Stimulated activated CD4-positive, alpha-beta T cell treated with anti-CD3 and anti-CD28 coated beads, Interleukin-2, amount 100 ng/mL, for 24 hours (primary cell): ENCODE data around the gene MRAP2.
"Not testable (repeated sequence)": the region's sequence is repeated elsewhere in the genome, so short reads cannot be mapped to it uniquely, and the experiment has no call there.

Experiments
- DNase-seq, 2 donors: peaks; one replicate each; pipeline ENCODE4 v3.0.0-alpha.2; 2020

MRAP2 gene

DNA sequence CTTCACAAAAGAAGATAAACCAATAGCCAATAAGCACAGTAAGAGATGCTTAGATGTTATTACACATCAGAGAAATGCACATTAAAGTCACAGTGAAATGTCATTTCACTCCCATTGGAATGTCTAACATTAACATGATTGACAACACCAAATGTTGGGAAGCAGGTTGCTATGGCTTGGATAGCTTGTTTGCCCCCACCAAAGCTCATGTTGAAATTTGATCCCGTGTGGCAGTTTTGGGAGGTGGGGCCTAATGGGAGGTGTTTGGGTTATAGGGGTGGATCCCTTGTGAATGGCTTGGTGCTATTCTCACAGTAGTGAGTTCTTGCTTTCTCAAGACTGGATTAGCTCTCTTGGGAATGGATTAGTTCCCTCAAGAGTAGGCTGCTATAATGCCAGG lies 44.8 kb downstream of the MRAP2 start:
- DNase-seq, result no peak

DNA sequence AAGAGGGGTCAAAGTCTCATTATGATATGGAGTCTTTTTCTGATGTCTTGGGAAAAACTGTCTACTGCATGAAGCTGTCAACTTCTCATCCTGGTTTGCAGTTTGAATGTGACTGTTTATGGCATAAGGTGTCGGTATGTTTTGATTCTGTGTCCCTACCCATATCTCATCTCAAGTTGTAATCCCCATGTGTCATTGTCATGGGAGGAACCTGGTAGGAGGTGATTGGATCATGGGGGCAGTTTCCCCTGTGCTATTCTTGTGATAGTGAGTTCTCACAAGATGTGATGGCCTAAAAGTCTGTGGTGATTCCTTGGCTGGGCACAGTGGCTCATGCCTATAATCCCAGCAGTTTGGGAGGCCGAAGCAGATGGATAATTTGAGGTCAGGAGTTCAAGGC lies 47.6 kb downstream of the MRAP2 start:
- no peak for DNase-seq

DNA sequence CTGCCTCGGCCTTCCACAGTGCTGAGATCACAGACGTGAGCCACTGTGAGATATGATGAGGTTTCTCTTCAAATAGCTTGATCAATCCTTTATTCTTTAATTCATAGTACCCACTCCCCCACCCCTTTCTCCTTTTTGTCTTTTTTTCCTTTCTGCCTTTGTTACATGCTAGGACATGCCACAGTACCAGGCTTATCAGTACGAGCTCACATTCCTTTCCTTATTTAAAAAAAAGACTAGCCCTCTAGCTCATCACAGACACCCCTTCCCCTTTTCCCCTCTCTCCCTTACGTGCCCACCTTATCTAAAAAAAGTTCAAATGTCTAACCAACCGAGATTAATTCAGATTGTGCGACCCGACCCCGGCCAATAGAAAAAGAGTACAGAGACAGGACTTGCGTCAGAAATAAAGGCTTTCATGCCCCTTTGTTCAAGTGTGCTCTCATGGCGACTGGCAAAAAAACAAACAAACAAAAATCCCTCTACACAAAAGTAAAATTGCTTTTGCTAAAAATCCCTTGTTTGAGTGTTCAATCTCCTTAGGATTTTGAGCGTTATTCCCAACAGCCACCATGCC lies 49.2 kb downstream of the MRAP2 start:
- no peak for DNase-seq

DNA sequence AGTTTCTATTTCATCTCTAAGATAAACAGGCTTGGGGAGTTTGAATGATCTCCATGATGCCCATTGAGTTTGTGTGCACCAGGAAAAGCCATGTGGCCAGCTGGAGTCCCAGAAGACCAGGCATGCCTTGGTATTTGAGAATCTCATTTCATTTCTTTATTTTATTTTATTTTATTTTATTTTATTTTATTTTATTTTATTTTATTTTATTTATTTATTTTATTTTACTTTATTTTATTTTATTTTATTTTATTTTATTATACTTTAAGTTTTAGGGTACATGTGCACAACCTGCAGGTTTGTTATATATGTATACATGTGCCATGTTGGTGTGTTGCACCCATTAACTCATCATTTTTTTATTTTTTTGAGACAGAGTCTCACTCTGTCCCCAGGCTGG lies 51.1 kb downstream of the MRAP2 start:
- DNase-seq, result not testable (repeated sequence)

DNA sequence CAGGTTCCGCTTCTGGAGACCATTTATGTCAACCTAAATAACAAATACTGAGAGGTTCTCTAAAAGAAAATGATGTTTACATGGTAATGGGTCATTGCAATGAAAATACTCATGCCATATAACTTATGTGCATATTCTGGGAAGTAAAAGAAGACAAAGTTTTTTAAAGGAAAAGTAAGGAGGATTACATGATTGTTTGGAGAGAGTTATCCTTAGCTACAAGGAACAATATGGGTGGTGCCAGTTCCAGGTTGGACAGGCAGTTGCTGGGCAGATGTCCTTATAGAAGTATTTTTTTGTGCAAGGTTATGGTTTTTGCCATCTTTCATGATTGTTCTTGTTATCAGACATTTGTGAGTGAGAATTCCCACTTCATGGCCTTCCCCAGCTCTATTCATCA lies 52.5 kb downstream of the MRAP2 start:
- no peak for DNase-seq

DNA sequence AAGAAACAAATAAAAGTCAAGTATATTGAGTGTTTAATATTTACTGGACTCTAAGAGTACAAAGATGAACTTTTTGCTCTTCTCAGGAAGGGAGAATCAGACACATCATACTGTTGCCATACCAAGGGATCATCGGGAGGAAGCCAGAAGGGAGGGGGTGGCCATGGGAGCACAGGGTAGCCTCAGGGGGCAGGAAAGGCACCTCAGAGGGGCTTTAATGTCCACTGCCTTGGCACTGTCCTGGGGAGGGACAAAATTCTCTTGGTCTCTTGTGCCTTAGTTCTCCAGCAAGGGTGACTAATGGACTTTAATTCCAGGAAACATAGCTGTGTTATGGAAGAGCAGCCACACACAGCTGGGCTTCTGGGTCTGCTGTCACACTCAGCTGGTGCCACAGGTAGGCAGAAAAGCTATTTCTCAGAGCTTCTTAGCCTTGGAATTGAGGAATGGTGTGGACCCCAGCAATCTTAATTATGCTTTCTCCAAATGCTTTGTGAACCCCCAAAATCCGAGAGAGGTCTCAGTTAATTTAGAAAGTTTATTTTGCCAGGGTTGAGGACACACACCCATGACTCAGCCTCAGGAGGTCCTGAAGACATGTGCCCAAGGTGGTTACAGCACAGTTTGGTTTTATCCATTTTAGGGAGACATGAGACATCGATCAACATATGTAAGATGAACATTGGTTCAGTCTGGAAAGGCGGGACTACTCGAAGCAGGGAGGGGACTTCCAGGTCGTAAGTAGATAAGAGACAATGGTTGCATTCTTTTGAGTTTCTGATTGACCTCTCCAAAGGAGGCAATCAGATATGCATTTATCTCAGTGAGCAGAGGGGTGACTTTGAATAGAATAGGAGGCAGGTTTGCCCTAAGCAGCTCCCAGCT lies 53.2 kb downstream of the MRAP2 start:
- DNase-seq, result no peak

DNA sequence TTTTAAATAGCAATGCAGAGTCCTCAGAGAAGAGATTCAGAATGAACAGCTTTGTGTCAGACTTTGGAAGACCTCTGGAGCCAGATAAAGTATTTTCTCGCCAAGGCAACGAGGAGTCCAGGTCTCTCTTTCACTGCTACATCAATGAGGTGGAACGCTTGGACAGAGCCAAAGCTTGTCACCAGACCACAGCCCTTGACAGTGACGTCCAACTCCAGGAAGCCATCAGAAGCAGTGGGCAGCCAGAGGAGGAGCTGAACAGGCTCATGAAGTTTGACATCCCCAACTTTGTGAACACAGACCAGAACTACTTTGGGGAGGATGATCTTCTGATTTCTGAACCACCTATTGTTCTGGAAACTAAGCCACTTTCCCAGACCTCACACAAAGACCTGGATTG lies 55.5 kb downstream of the MRAP2 start:
- DNase-seq, result no peak

DNA sequence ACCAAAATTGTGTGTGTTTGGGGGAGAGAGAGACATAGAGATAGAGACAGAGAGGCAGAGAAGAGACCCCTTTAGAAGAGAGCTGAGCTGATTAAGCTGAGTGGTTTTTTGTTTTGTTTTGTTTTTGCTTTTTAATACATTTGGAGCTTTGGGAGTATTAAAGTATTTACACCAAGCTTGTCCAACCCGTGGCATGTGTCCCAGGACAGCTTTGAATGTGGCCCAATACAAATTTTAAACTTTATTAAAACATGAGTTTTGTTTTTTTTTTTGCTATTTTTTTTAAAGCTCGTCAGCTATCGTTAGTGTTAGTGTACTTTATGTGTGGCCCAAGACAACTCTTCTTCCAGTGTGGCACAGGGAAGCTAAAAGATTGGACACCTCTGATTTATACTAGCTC lies 56.0 kb downstream of the MRAP2 start:
- DNase-seq, result no peak

DNA sequence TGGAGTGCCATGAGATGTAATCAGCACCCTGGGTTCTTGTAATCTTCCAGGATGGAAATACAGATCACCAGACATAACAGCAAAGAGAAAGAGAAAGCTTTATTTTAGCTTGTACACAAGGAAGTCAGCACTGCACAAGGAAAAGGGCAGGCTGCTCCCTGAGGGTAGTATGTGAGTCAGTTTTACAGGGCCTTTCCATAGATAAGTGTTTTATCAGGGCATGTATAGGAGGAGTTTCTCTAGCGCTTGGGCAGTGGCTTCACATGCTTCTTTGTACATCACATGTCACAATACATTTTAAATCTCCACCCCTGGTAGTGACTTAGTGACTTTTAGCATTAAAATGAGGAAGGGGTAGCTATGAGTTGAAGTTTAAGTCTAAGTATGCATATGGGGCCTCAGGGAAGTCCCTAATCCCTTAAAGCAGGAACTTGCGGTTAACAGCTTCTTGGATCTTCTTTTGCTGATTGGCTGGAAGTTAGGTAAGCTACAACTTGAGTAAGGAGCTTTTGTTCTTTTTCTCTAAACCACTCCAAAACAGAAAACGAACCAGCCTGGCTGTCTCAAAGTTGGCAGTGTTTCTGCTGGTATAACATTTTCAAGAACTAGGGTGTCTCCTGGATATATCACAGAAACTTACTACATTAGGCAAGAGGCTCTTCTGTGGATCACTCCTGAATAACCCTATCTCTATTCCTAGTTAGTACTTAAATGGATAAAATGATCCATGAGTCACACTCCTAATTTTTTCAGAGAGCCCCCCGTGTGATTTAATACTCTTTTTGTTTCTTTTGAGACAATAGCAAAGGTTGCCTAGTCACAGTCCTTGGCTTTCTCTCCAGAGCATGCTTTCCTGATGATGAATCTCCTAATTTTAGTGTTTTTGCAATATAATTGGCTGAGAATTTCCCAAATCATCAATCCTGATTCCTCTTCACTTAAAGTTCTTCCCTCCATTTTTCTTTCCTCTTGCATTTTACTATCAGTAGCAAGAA lies 60.2 kb downstream of the MRAP2 start:
- no peak for DNase-seq

DNA sequence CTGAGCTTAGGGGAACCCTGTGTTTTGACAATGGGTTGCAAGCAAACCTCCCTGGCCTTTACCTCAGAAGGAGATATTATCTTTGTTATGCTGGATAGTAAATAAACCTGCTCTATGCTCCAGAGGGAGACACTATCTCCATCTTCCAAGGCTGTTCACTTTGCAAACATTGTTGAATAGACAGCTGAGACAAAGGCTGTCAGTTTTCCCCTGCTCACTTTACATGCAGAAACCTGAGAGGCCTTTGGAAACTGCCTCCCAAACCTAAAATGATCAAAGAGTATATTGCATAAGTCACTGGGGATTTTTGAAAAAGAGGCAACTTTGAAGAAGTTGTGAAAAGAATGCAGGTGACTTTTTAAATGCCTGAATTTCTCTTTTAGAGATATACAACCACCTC lies 61.6 kb downstream of the MRAP2 start:
- DNase-seq, result no peak

DNA sequence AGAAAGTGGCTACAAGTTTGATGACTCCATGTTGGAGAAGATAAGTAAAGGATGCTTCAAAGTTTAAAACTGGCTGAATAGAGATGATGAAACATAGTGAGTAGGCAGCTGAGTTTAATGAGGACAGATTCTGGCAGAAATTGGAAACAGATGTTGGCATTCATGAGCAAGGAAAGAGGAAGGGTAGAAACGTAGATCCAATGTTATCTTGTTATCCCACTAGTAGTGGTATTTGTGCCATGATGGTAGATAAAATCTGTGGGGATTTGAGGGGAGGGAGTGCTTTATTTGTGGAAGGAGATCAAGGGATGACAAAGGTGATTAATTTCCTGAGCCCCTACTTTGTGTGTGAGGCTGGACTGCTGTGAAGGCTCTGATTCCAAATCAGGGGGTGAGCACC lies 69.5 kb downstream of the MRAP2 start:
- DNase-seq, result no peak

DNA sequence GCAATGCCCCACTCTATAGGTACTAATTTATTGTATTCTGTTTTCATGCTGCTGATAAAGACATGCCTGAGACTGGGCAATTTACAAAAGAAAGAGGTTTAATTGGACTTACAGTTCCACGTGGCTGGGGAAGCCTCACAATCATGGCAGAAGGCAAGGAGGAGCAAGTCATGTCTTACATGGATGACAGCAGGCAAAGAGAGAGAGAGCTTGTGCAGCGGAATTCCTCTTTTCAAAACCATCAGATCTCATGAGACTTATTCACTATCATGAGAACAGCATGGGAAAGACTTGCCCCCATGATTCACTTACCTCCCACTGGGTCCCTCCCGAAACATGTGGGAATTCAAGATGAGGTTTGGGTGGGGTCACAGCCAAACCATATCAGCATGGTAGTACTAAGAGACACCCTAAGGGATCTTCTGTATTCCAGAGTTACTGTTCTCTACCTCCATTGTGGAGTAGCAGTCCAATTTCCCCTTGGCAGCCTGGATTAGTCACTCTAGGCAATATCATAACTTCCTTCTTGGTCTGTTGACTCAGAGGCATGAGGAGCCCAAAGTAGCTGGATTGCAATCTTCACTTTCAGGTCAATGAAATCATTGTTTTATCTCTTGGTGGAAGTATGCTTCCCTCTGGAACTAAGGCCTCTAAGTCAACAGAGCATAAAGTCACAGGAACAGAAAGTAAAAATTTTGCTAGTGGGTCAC lies 71.8 kb downstream of the MRAP2 start:
- DNase-seq, result not testable (repeated sequence)

DNA sequence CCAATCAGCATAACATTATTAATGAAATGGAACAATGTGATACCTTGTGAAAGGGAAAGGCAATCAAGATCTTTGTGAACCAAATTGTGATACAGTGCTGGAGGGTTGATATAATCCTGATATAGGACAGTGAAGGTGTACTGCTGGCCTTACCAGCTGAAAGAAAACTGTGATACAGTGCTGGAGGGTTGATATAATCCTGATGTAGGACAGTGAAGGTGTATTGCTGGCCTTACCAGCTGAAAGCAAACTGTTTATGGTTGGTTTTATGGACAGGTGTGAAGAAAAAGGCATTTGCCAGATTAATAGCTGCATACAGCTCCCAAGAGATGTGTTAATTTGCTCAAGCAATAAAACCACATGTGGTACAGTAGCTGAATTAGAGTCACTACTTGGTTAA lies 73.9 kb downstream of the MRAP2 start:
- DNase-seq, result no peak

DNA sequence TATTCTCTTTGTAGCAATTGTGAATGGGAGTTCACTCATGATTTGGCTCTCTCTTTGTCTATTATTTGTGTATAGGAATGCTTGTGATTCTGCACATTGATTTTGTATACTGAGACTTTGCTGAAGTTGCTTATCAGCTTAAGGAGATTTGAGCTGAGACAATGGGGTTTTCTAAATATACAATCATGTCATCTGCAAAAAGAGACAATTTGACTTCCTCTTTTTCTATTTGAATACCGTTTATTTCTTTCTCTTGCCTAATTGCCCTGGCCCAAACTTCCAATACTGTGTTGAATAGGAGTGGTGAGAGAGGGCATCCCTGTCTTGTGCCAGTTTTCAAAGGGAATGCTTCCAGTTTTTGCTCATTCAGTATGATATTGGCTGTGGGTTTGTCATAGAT lies 77.8 kb downstream of the MRAP2 start:
- not testable (repeated sequence) for DNase-seq

DNA sequence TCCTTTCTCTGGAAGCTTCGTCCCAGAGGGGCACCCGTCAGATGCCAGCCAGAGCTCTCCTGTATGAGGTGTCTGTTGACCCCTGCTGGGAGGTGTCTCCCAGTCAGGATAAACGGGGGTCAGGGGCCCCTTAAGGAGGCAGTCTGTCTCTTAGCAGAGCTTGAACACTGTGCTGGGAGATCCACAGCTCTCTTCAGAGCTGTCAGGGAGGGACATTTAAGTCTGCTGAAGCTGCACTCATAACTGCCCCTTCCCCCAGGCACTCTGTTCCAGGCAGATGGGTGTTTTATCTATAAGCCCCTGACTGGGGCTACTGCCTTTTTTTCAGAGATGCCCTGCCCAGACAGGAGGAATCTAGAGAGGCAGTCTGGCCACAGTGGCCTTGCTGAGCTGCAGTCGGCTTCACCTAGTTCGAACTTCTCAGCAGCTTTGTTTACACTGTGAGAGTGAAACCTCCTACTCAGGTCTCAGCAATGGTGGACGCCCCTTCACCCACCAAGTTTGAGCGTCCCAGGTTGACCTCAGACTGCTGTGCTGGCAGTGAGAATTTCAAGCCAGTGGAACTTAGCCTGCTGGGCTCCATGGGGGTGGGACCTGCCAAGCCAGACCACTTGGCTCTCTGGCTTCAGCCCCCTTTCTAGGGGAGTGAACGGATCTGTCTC lies 81.5 kb downstream of the MRAP2 start:
- not testable (repeated sequence) for DNase-seq

DNA sequence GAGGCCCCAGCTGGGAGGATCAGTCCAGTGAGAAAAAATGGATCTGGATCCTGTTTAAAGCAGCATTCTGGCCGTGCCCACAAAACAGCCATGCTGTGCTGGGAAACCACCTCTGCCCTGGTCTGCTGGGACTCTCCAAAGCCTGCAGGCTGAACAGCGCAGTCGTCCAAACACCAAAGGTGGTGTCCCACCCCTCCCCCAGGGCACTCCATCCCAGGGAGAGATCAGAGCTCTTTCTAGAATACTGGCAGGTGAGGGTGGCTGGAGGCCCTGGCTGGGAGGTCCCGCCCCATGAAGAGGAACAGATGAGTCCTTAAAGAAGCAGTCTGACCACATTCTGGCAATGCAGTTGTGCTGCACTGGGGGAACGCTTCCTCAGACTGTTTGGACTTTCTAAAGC lies 84.6 kb downstream of the MRAP2 start:
- DNase-seq, result no peak

DNA sequence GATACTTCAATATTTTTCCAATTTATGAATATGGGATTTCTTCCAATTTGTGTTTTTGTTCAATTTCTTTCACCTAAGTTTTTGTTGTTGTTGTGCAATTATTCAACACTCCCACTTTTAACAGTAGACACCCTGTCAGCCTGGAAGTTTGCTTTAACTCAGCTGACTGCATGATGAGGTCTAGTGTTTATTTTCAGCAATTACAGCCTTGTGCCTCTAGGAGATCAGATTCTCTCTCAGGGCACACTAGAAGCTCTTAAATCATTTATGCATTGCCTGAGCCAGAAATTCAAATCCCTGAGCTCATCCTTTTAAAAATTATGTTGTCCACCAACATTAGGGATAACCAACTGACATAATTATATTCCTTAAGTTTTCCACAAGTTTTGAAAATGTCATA lies 85.7 kb downstream of the MRAP2 start:
- no peak for DNase-seq

DNA sequence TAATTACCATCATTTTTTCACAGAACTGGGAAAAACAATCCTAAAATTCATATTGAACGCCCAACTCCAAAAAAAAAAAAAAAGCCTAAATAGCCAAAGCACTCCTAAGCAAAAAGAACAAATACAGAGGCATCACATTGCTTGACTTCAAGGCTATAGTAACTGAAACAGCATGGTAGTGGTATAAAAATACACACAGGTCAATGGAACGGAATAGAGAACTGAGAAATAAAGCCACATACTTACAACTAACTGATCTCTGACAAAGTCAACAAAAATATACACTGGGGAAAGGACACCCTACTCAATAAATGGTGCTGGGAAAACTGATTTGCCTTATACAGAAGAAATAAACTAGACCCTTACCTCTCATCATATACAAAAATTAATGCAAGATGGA lies 89.6 kb downstream of the MRAP2 start:
- DNase-seq, result no peak

DNA sequence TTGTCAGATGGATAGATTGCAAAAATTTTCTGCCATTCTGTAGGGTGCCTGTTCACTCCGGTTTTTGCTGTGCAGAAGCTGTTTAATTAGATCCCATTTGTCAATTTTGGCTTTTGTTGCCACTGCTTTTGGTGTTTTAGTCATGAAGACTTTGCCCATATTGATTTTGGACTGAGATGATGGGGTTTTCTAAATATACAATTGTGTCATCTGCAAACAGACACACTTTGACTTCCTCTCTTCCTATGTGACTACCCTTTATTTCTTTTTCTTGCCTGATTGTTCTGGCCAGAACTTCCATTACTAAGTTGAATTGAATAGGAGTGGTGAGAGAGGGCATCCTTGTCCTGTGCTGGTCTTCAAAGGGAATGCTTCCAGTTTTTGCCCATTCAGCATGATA lies 96.0 kb downstream of the MRAP2 start:
- DNase-seq, result not testable (repeated sequence)

DNA sequence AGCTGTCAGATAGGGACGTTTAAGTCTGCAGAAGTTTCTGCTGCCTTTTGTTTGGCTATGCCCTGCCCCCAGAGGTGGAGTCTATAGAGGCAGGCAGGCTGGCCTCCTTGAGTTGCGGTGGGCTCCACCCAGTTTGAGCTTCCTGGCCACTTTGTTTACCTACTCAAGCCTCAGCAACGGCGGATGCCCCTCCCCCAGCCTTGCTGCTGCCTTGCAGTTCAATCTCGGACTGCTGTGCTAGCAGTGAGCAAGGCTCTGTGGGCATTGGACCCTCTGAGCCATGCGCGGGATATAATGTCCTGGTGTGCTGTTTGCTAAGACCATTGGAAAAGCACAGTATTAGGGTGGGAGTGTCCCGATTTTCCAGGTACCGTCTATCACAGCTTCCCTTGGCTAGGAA lies 99.8 kb downstream of the MRAP2 start:
- not testable (repeated sequence) for DNase-seq

DNA sequence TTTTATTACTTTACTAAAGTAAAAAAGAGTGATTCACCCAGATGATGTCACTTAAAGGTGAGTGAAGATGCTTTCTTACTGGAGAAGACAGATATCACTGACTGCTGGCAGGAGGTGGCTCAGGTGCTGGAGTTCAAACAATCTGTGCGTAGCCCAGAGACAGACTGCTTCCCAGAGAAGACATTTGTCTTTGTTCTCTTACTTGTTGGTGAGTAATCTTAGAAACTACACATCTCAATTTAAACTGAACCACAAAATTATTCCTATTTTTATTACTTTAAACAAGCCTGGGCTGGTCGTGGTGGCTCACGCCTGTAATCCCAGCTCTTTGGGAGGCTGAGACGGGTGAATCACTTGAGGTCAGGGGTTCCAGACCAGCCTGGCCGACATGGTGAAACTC lies 101.7 kb downstream of the MRAP2 start:
- DNase-seq, result no peak

DNA sequence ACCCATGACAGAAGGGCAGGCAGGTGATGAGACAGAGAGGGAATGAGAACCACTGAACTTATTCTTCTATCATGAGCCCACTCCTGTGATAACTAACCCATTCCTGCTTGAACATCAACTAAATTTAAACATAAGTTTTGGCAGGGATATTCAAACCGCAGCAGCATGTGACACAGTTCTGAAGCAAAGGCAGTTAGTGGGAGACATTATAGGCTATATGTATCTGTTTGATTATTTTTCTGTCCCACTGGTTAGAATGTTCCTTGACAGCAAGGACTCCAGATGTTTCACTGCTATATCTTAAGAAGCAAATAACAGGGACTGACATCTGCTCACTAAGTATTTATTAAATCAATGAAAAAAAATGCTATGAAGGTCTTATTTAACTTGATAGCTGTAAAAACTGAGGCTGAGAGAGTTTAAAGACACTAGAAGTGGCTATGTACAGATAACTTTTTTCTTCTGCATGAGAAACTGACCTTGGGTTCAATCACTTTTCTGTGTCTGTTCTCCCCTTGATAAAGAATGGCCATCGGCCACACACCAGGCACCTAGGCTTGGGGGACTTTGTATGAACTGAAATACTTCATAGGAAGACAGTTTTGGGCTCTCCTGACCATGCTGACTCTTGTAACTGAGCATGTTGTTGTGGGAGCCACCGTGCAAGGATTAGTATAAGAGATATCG lies 102.9 kb downstream of the MRAP2 start:
- DNase-seq, result no peak
